HG03521 (cell line): ENCODE results near the gene SH2D4B.

Source experiments
- ATAC-seq: cut with Tn5 transposase; IDR thresholded peaks from one replicate; pipeline ENCODE4 v1.9.1; 2021; ENCODE audit warnings: mild to moderate bottlenecking, moderate library complexity; ENCODE audit not compliant: unreplicated experiment

SH2D4B gene

GRCh38 chr10:80503584-80504157, 34.0 kb upstream of the SH2D4B start:
- no peak for ATAC-seq

DNA sequence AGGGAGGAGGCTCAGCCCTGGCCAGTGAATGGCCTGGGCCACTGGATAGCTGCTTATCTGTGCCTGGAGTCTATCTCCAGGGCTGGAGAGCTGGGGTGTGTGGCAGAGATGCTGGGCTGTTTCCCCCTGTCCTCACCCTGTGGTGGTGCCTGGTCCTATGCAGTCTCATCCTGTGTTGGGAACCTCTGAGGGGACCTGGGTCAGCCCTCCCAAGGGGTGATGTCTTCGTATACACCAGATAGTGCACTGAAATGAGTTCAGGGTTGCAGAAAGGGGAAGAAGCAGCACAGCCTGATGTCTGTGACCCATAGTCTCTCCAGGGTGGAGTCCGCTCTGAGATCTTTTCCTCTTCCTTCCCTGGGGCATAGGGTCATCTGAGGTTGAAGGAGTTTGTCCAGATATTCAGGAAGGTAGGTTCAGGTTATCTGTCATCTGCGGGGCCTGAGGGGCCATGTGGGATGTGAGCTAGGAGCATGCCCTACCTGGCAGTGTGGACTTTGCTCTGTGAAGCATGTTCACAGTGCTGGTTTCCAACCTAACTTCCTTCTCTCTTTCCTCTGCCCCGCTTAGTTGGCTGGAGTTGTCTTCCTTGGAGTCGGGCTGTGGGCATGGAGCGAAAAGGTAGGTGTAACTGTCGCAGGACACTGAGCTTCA, 33.4 kb upstream of the SH2D4B start:
- ATAC-seq, result no peak

- no peak for ATAC-seq
Measured at GRCh38 chr10:80504897-80505465, 32.7 kb upstream of the SH2D4B start.

DNA sequence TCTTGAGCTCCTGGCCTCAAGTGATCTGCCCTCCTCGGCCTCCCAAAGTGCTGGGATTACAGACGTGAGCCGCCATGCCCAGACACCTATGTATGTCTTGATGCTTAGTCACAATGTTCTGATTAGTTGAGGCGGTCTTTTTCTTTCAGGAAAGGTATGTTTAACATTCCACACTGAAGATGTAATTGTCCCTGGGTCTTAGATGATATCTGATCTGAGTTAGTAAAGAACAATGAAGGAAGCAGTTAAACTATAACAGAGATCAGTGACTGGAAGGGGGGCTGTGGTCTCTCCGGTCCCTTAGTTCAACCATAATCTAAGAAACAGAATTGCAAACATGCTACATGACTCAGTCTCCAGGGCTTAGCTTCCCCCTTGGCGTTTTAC, 31.5 kb upstream of the SH2D4B start:
- no peak for ATAC-seq

- ATAC-seq, result no peak
Measured at GRCh38 chr10:80506836-80507487, 30.7 kb upstream of the SH2D4B start.

- no peak for ATAC-seq
Measured at GRCh38 chr10:80509108-80509402, 28.6 kb upstream of the SH2D4B start.

DNA sequence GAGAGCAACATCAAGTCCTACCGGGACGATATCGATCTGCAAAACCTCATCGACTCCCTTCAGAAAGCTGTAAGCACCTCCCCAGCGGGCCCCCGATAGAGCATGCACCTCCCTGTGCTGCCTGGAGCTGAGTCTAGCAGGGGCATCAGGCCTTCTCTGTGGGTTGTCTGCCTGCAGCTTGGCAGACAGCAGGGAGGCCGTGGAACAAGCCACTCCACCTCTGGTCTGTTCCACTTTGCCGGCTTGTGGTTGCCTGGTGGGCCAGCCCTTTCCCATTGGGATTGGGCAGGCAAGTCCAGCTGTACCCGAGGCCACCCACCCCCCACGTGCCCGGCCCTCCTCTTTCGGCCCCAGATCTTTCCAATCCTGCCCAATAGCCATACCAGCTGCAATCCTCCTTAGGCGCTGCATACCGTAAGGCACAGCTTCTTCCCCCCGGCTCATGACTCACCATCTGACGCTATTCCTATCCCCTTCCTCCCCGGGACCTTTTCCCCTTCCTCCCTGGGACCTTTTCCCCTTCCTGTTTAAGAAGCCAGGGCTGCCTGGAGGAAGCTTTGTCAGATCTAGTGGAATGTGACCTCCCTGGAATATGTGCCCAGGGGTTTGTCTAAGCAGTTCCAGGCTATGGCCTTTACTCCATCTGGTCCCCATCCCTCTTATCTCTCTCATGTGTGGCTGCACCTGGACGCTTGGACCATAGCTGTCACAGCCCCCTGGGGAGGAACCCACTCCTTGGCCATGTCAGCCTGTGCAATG, 28.1 kb upstream of the SH2D4B start:
- ATAC-seq, result no peak

DNA sequence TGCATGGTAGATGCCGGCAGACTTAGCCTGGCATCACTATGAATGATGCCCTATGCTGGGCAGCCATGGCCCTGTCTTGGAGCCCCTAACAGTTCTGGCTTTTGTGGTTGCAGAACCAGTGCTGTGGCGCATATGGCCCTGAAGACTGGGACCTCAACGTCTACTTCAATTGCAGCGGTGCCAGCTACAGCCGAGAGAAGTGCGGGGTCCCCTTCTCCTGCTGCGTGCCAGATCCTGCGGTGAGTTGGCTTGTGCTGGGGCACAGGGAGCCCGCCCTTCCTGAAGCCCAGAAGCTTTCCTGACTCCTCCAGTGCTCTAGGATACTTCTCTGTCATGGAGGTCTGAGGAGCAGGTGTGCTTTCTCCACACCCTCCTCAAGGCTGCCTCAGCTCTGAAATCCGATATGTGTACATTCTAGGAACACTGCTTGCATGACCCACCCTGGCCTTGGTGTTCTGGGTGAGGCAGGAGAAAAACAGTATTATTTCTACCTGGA, 25.6 kb upstream of the SH2D4B start:
- no peak for ATAC-seq

- ATAC-seq, result no peak
Measured at GRCh38 chr10:80513106-80513505, 24.6 kb upstream of the SH2D4B start.

DNA sequence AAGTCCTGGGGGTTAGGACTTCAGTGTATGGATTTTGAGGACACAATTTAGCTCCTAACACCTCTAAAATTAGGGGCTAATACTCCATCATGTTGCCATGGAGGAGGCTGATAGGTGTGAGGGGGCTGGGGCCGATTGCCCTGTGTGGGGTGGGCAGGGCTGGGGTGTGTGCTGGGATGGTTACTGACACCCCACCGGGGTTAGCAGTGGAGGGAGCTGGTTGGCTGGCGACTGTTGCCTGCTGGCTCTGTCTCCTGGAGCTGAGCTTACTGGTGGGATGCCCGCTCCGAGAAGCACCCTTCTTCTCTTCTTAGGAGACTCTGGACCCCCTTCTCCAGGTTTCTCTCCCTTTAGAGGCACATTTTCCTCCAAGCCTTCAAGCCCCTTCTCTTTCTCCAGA, 22.2 kb upstream of the SH2D4B start:
- no peak for ATAC-seq

GRCh38 chr10:80515941-80516340, 21.8 kb upstream of the SH2D4B start:
- ATAC-seq, result no peak

DNA sequence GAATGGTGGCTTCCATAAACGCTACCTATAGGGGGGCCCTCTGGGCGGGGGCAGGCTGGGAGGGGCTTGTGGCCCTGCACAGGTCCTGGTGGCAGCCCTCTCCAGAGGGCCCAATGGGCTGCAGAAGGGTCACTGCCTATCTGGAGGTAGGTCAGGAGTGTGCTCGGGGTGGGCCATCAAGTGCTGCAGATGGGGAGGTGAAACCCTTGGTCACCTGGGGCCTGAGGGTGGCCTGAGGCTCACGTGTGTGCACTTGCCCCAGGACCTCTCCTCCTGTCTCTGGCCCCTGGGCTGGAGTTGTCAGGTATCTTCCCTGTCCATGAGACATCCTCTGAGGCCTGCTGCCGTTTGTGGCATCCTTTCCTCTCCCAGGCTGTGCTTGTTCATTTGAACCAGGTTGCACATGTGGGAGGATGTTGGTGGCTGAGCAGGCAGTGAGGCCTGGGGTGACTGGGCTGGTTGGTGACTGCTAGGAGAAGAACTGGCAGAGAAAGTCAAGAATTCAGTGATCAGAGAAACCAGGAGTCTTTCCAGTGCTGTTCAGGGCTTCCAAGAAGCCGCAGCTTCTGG, 21.1 kb upstream of the SH2D4B start:
- no peak for ATAC-seq

GRCh38 chr10:80517416-80518142, 20.1 kb upstream of the SH2D4B start:
- no peak for ATAC-seq

DNA sequence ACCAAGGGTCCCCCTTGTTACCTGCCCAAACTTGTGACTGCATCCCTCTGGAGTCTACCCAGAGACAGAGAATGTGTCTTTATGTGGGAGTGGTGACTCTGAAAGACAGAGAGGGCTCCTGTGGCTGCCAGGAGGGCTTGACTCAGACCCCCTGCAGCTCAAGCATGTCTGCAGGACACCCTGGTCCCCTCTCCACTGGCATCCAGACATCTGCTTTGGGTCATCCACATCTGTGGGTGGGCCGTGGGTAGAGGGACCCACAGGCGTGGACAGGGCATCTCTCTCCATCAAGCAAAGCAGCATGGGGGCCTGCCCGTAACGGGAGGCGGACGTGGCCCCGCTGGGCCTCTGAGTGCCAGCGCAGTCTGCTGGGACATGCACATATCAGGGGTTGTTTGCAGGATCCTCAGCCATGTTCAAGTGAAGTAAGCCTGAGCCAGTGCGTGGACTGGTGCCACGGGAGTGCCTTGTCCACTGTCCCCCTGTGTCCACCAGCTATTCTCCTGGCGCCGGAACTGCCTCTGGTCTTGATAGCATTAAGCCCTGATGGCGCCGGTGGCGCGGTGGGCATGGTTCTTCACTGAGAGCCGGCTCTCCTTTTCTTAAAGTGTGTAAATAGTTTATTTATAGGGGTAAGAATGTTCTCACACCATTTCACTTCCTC, 19.4 kb upstream of the SH2D4B start:
- ATAC-seq, result no peak

DNA sequence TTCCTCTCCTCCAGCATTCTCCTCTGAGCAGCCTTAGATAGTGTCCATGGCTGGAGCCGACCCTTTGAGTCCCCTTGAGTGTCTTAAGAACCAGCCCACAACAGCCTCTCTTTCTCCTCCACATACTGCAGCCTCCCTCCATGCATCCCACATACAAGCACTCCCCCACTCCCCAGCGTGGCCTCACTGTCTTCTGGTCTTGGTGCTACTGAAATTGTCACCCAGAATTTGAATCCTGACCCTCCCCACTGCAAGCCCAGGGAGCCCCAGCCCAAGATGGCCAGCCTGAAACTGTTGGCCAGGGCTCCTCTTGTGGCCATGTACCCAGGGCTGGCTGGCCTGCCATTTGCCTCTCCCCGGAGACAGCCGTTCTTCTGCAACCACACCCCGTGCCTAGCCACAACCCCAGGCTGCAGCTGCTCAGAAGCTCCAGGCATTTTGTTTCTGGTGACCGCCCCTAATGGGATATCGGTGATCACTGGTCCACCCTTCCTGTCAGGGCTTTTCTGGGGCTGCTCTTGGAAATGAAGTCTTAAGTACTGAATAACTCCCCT, 18.8 kb upstream of the SH2D4B start:
- no peak for ATAC-seq

GRCh38 chr10:80519936-80520650, 17.6 kb upstream of the SH2D4B start:
- no peak for ATAC-seq

DNA sequence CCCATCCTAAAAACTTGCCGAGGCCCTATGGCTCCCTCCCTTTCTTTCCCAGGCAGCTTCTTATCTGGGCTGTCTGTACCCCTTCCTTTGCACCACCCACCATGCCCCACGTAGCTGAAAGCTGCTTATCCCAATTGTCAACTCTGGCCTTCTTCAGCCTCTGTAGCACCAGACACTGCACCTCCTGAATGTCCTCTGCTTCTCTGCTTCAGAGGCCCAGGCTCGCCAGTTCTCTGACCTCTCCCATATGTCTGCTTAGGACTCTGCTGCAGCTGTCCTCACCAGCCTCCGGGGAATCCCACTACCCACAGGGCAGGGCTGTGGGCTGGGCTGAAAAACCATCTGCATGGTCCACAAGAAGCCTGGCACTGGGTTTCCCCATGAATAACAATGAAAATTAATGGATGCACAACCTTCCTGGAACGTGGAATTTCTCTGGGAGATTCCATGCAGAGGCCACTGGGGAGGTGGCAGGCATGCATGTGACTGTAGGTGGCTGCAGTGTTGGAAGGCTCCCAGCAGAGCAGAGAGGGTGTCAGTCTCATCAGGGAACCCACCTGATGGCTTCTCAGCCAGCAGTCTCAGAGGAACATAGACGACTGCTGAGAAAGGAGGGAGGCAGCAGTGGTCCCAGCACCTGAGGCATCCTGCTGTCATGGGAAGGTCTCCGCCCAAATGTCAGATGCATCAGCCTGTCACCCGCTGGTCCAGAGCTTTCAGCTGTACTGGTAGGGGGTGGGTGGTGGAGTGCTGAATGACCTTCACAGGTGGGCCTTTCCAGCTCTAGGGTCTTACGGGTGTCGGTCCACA, 16.8 kb upstream of the SH2D4B start:
- ATAC-seq, result no peak

DNA sequence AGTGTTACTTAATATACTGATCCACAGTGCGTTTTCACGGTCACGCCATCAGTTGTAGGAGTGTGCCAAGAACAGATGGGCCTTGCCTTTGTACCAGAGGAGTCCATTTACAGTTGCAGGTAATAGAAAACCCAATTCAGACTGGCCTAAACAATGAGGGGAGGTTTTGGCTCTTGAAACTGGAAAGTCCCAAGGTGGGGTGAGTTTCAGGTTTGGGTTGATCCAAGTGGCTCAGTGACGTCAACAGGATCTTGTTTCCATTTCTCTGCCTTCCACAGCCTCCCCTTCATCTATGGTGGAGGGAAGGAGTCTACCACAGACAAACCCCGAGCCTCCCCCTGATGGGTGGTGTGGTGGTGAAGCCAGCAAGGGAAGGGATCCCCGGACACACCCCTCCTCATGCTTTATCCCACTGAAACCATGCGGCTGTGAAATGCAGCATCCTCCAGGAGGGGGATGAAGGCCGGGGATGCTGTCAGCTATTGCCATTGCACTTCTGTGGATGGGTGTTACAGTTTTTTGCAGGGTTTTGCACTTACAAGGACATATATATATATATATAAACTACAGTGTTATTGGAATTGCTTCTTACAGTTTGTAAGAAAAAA, 14.8 kb upstream of the SH2D4B start:
- no peak for ATAC-seq
